BJ (cell line): ENCODE results near the gene APEH. TPM values are rescaled to one million over a fixed set of nuclear protein-coding genes. Genes with fewer than 3 reads are reported as not detected.

Experiments
- CTCF ChIA-PET: fragments of 350-600 bp; formaldehyde crosslinking; extraction: SDS; loops from one replicate; lab custom pipeline; 2021; ENCODE audit warnings: antibody characterized with exemption, inconsistent platforms; lab: Yijun Ruan, JAX
- POLR2A ChIA-PET: fragments of 300-600 bp; sonication (Branson Sonifier 250); formaldehyde crosslinking; extraction: SDS; loops from one replicate; lab custom pipeline; 2021; ENCODE audit warnings: antibody characterized with exemption; lab: Charles Lee
- DNase-seq: peaks from one replicate; pipeline ENCODE4 v3.0.0-alpha.2; 2011; ENCODE audit warnings: low read depth
- H3K27me3 ChIP-seq: 2 replicates; pipeline ENCODE4 v1.6.0; 2011; ENCODE audit warnings: low read length; ENCODE audit not compliant: control insufficient read depth, insufficient read depth
- H3K36me3 ChIP-seq: 2 replicates; pipeline ENCODE4 v1.5.1; 2011; ENCODE audit warnings: low read length; ENCODE audit not compliant: control insufficient read depth, insufficient read depth
- H3K4me3 ChIP-seq: 2 replicates; pipeline ENCODE4 v1.5.1; 2011; ENCODE audit warnings: low read depth, mild to moderate bottlenecking, control low read depth, low read length
- polyA plus RNA-seq: library from polyadenylated mRNA; depleted of rRNA; stranded (reverse); fragments of >200 nt; gene quantifications from 2 replicates; pipeline ENCODE4 v1.2.3, GENCODE V29; 2011
- TF ChIP-seq, protein P1 (sequence below): IDR thresholded peaks from 2 replicates; pipeline ENCODE4 v1.5.1; 2011; ENCODE audit warnings: low read depth, mild to moderate bottlenecking, control low read depth, inconsistent platforms, low read length, moderate library complexity; ENCODE audit not compliant: insufficient read depth

The APEH gene
- polyA plus RNA-seq, 1 experiment, result 165 TPM

GRCh38 chr3:49725906-49726681 lies 51.9 kb downstream of the APEH start:
- Histone ChIP-seq H3K4me3 (no peak overlapping the region), H3K27me3 (no peaks in the 10 kb centered on the region), H3K36me3 (peaks cover 24% of the 10 kb centered on the region)
- no peak for DNase-seq
- TF ChIP-seq, protein P1, sequence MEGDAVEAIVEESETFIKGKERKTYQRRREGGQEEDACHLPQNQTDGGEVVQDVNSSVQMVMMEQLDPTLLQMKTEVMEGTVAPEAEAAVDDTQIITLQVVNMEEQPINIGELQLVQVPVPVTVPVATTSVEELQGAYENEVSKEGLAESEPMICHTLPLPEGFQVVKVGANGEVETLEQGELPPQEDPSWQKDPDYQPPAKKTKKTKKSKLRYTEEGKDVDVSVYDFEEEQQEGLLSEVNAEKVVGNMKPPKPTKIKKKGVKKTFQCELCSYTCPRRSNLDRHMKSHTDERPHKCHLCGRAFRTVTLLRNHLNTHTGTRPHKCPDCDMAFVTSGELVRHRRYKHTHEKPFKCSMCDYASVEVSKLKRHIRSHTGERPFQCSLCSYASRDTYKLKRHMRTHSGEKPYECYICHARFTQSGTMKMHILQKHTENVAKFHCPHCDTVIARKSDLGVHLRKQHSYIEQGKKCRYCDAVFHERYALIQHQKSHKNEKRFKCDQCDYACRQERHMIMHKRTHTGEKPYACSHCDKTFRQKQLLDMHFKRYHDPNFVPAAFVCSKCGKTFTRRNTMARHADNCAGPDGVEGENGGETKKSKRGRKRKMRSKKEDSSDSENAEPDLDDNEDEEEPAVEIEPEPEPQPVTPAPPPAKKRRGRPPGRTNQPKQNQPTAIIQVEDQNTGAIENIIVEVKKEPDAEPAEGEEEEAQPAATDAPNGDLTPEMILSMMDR, result no peak
- ChIA-PET POLR2A (no interaction called here), CTCF (no interaction called here)

GRCh38 chr3:49727154-49727923 lies 53.2 kb downstream of the APEH start:
- Histone ChIP-seq H3K4me3 (no peak overlapping the region), H3K36me3 (peaks cover 18% of the 10 kb centered on the region), H3K27me3 (no peaks in the 10 kb centered on the region)
- ChIA-PET POLR2A (no interaction called here), CTCF (no interaction called here)
- no peak for DNase-seq
- TF ChIP-seq, protein P1, result no peak

DNA sequence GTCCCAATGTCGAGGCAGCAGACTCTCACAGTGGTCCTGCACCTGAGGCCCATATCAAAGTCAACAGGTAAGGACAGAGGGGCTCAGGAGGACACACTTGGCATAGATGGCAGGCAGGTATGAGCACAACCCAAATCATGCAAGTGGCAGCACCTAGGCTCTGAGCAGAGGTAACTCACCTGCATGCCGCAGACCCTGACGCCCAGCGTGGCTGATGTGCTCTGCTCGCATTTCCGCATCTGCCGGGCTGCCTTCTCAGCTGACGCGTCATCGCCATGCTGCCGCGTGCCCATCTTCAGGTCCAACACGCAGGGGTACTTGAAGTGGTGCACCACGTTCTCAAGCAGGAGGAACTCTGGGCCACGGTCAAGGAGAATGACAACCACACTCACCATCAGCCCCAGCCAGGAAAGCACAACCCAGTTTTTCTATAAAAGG lies 53.8 kb downstream of the APEH start:
- CTCF ChIA-PET, result no interaction called here
- TF ChIP-seq, protein P1, result no peak
- peaks cover 21% of the 10 kb centered on the region for H3K36me3 ChIP-seq
- H3K4me3 ChIP-seq, result no peak overlapping the region
- no peaks in the 10 kb centered on the region for H3K27me3 ChIP-seq
- no peak for DNase-seq
- POLR2A ChIA-PET, result no interaction called here

GRCh38 chr3:49729966-49730609 lies 55.9 kb downstream of the APEH start:
- TF ChIP-seq, protein P1, result no peak
- H3K36me3 ChIP-seq, result peaks cover 25% of the 10 kb centered on the region
- no peak overlapping the region for H3K4me3 ChIP-seq
- H3K27me3 ChIP-seq, result no peaks in the 10 kb centered on the region
- POLR2A ChIA-PET, result no interaction called here
- DNase-seq, result no peak
- CTCF ChIA-PET, result interaction anchor here (1.1 to 1.3 kb wide), 2 partner anchors 29 to 73 kb away, joined by 3 read pairs; partner anchors contain the start of gene INKA1

DNA sequence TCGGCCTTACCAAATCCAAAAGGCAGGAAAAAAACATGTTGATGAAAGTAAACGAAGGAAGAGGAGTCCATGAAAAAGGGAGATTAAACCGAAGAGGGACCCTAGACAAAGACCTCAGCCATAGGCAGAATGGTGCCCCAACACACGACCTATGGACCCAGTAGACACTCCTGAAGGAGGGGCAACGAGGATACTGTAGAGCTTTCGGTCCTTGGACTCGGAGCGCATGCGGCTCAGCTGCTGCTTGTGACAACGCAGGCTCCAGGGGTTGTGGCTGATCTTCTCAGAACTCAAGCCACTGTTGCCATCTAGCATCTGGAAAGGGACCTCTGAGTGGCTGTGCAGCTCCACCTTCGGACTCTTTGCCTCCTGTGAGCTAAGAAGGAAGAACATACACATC lies 58.4 kb downstream of the APEH start:
- TF ChIP-seq, protein P1, result no peak
- ChIA-PET CTCF (interaction anchor here (0.9 kb wide), 1 partner anchor 107 kb away, joined by 3 read pairs; no protein-coding TSS in a partner anchor), POLR2A (no interaction called here)
- no peak overlapping the region for H3K4me3 ChIP-seq
- no peaks in the 10 kb centered on the region for H3K27me3 ChIP-seq
- no peak for DNase-seq
- peaks cover 22% of the 10 kb centered on the region for H3K36me3 ChIP-seq
